DOHH2 (cell line): Measurements from ENCODE around the gene PRDX6.

Experiments used
- EZH2phosphoT487 ChIP-seq: fragments of 200-600 bp; sonication (generic); IDR thresholded peaks from 2 replicates; pipeline ENCODE4 v1.6.1; 2017; ENCODE audit warnings: borderline replicate concordance, mild to moderate bottlenecking, antibody characterized with exemption, low read length, moderate library complexity, mixed read lengths
- TF ChIP-seq, protein P1 (sequence below): fragments of 200-600 bp; sonication (generic); IDR thresholded peaks from one replicate; pipeline ENCODE4 v1.5.1; 2014; ENCODE audit warnings: antibody characterized with exemption, mild to moderate bottlenecking, low read depth, low read length; ENCODE audit not compliant: poor library complexity, severe bottlenecking

DNA sequence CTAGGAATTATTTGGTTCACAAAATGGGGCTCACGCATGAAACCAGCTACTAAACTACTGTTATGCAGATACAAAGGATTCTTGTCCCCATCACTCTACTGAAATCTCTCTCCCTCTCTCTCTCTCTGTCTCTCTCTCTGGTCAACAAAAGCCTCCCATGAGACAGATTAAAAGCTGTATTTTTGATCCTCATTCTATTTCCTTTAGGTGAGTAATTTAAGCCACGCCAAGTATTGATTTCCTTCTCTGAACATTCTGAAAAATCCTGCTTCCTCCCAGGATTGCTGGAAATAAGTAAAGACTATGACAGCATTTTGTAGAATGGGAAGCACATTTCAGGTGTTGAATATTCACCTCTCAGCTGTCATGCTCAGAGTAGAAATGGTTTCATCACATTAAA is 43.7 kb downstream of the PRDX6 start:
- no peak for TF ChIP-seq EZH2phosphoT487
- TF ChIP-seq, protein P1, sequence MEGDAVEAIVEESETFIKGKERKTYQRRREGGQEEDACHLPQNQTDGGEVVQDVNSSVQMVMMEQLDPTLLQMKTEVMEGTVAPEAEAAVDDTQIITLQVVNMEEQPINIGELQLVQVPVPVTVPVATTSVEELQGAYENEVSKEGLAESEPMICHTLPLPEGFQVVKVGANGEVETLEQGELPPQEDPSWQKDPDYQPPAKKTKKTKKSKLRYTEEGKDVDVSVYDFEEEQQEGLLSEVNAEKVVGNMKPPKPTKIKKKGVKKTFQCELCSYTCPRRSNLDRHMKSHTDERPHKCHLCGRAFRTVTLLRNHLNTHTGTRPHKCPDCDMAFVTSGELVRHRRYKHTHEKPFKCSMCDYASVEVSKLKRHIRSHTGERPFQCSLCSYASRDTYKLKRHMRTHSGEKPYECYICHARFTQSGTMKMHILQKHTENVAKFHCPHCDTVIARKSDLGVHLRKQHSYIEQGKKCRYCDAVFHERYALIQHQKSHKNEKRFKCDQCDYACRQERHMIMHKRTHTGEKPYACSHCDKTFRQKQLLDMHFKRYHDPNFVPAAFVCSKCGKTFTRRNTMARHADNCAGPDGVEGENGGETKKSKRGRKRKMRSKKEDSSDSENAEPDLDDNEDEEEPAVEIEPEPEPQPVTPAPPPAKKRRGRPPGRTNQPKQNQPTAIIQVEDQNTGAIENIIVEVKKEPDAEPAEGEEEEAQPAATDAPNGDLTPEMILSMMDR: no peak
